MM.1S (cell line): ENCODE data around the gene TOR4A.

Experiments used
- CTCF ChIP-seq: fragments of 300-600 bp; sonication (generic); IDR thresholded peaks from 2 replicates; pipeline ENCODE4 v1.5.1; 2016; ENCODE audit warnings: antibody characterized with exemption, low read length, mixed read lengths
- EZH2 ChIP-seq: fragments of 300-600 bp; sonication (generic); optimal IDR thresholded peaks from 2 replicates; pipeline ENCODE3; 2017; ENCODE audit warnings: low read depth, mild to moderate bottlenecking, antibody characterized with exemption, low read length, mixed read lengths

GRCh38 chr9:137231372-137232039 lies 46.0 kb upstream of the TOR4A start:
- no peak for TF ChIP-seq CTCF
- TF ChIP-seq EZH2, result no peak
